HG03135 (cell line): ENCODE measurements around the gene GJA1.
"Not testable (repeated sequence)": the region's sequence is repeated elsewhere in the genome, so short reads cannot be mapped to it uniquely, and the experiment has no call there.

Experiments used
- ATAC-seq: cut with Tn5 transposase; IDR thresholded peaks from one replicate; pipeline ENCODE4 v1.9.1; 2021; ENCODE audit warnings: mild to moderate bottlenecking, moderate library complexity; ENCODE audit not compliant: unreplicated experiment

The GJA1 gene

GRCh38 chr6:121436960-121437850 is 1.8 kb downstream of the GJA1 start:
- ATAC-seq, result no peak

GRCh38 chr6:121437851-121438651 is 2.6 kb downstream of the GJA1 start:
- no peak for ATAC-seq

GRCh38 chr6:121438869-121439268 is 3.4 kb downstream of the GJA1 start:
- ATAC-seq, result no peak

- no peak for ATAC-seq
Measured at GRCh38 chr6:121439475-121439874, 4.0 kb downstream of the GJA1 start.

- no peak for ATAC-seq
Measured at GRCh38 chr6:121439926-121440325, 4.5 kb downstream of the GJA1 start.

GRCh38 chr6:121441477-121441876 is 6.0 kb downstream of the GJA1 start:
- no peak for ATAC-seq

GRCh38 chr6:121442576-121442975 is 7.1 kb downstream of the GJA1 start:
- ATAC-seq, result no peak

- ATAC-seq, result no peak
Measured at GRCh38 chr6:121443971-121444541, 8.6 kb downstream of the GJA1 start.

GRCh38 chr6:121446705-121447104 is 11.3 kb downstream of the GJA1 start:
- ATAC-seq, result not testable (repeated sequence)

GRCh38 chr6:121447746-121448145 is 12.3 kb downstream of the GJA1 start:
- ATAC-seq, result not testable (repeated sequence)

- ATAC-seq, result not testable (repeated sequence)
Measured at GRCh38 chr6:121448528-121448927, 13.1 kb downstream of the GJA1 start.

- no peak for ATAC-seq
Measured at GRCh38 chr6:121449331-121449730, 13.9 kb downstream of the GJA1 start.

- ATAC-seq, result no peak
Measured at GRCh38 chr6:121450242-121450641, 14.8 kb downstream of the GJA1 start.

- no peak for ATAC-seq
Measured at GRCh38 chr6:121451250-121451649, 15.8 kb downstream of the GJA1 start.

GRCh38 chr6:121453191-121453590 is 17.7 kb downstream of the GJA1 start:
- ATAC-seq, result no peak

- no peak for ATAC-seq
Measured at GRCh38 chr6:121460170-121460569, 24.7 kb downstream of the GJA1 start.

- ATAC-seq, result no peak
Measured at GRCh38 chr6:121463087-121463486, 27.6 kb downstream of the GJA1 start.

- no peak for ATAC-seq
Measured at GRCh38 chr6:121465101-121465500, 29.7 kb downstream of the GJA1 start.

GRCh38 chr6:121479486-121480098 is 44.1 kb downstream of the GJA1 start:
- ATAC-seq, result no peak

- ATAC-seq, result no peak
Measured at GRCh38 chr6:121480099-121480713, 44.8 kb downstream of the GJA1 start.
